Fibroblast of lung (primary cell): Measurements from ENCODE around the gene OR2A12.

Experiments used
- CTCF ChIP-seq, 2 donors: IDR thresholded peaks in 1 of 2; conservative IDR thresholded peaks in 1 of 2; 1 replicate in 1 of 2; 2 replicates in 1 of 2; pipeline ENCODE4 v1.5.1; 2011 to 2012; ENCODE audit warnings: low read length in 2 of 2, control low read depth in 1 of 2, inconsistent platforms in 1 of 2, low read depth in 1 of 2, mild to moderate bottlenecking in 1 of 2
- EZH2 ChIP-seq: IDR thresholded peaks from 2 replicates; pipeline ENCODE4 v1.5.1; 2012; ENCODE audit warnings: low read length, control low read depth, mild to moderate bottlenecking; ENCODE audit errors: missing control alignments

DNA sequence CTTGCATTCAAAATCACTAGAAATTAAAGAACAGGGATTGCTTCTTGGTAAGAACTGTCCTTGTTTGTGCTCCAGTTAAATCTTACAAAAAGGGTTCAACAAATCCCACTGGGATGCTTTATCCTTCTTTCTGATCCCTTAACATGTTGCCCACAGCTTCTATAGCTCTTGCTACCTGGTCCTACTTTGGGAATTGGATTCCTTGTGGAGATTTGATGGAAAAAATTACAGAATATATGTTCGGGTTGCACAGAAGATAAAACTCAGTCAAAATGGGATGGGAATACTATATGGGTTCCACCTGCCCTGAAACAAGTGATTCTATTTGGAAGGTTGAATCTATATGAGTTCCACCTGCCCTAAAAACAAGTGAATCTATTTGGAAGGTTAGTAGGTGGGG lies 16.6 kb upstream of the OR2A12 start, which contains the start of gene OR2A25:
- no peak for TF ChIP-seq CTCF (conservative IDR thresholded peaks at IDR 0.05 in 1 of 2, IDR thresholded peaks at IDR 0.05 in 1 of 2; ENCODE audit: low read depth in 1 of 2, low read length in 2 of 2)
- TF ChIP-seq EZH2, result no peak
